HG03469 (cell line): Measurements from ENCODE around the gene NEURL2.
A peak's percentile ranks its signal among the peaks of the same experiment; 100 is the strongest.
"Not testable (repeated sequence)": the region's sequence is repeated elsewhere in the genome, so short reads cannot be mapped to it uniquely, and the experiment has no call there.

Experiments used
- ATAC-seq: cut with Tn5 transposase; IDR thresholded peaks from one replicate; pipeline ENCODE4 v1.9.1; 2021; ENCODE audit warnings: mild to moderate bottlenecking, moderate library complexity, moderate number of reproducible peaks; ENCODE audit not compliant: unreplicated experiment

NEURL2 gene, protein sequence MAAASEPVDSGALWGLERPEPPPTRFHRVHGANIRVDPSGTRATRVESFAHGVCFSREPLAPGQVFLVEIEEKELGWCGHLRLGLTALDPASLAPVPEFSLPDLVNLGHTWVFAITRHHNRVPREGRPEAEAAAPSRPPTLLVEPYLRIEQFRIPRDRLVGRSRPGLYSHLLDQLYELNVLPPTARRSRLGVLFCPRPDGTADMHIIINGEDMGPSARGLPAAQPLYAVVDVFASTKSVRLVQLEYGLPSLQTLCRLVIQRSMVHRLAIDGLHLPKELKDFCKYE

DNA sequence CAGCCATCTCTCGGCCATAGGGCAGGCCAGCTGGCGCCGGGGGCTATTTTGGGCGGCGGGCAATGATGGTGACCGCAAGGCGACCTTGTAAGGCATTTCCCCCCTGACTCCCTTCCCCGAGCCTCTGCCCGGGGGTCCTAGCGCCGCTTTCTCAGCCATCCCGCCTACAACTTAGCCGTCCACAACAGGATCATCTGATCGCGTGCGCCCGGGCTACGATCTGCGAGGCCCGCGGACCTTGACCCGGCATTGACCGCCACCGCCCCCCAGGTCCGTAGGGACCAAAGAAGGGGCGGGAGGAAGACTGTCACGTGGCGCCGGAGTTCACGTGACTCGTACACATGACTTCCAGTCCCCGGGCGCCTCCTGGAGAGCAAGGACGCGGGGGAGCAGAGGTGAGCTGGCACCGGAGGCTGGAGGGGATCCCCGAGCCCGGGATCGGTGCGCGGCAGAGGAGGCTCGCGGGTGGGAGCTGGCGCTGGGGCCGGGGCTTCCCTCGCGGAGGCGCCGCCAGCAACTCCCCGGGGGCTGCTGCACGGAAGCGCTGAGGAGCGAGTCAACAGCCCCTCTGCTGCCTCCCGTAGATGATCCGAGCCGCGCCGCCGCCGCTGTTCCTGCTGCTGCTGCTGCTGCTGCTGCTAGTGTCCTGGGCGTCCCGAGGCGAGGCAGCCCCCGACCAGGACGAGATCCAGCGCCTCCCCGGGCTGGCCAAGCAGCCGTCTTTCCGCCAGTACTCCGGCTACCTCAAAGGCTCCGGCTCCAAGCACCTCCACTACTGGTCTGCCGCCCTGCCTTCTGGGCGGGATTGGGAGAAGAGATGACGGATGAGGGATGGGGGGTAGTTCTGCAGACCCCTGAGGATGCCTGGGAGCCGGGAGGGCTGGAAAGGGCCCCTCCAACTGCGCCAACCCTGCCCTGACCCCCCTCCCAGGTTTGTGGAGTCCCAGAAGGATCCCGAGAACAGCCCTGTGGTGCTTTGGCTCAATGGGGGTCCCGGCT is at the start of gene NEURL2, which contains the start of gene CTSA:
NEURL2 (minus strand) TSS at position 224 of the 999 bp plus-strand sequence; CDS start at position 7, 217 bp downstream.
CTSA (plus strand) TSS at position 351 of the 999 bp plus-strand sequence; CDS start at position 585, 234 bp downstream.
- no peak for ATAC-seq

DNA sequence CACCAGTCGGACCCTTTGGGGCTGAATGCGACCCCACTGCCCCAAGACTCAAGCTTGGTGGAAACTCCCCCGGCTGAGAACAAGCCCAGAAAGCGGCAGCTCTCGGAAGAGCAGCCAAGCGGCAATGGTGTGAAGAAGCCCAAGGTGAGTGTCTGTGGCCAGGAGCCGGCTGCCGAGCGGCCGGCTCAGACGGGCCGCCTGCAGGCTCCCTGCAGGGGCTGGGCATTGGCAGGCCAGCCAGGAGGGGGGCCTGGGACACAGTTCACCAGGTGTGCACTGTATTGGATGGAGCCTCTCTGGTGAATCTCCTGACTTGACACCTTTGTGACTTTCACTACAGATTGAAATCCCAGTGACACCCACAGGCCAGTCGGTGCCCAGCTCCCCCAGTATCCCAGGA is 49.5 kb upstream of the NEURL2 start:
- ATAC-seq: no peak

DNA sequence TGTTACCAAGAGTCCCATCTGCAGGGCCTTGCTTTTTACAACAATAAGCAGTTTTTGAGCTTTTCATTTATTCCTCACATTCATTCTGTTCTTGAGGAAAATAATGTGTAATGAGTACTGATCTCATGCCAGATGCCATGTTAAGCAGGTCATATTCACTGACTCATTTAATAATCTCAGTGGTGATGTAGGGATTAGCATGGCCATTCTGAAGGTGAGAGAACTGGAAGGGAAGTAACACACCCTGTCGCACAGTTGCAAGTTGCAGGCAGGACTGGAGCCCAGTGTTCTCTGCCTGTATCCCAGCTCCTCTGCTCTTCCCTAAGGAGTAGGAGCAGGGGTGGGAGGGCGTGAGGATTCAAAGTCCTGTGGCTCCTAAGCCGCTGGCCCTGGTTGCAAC is 49.0 kb upstream of the NEURL2 start:
- no peak for ATAC-seq

DNA sequence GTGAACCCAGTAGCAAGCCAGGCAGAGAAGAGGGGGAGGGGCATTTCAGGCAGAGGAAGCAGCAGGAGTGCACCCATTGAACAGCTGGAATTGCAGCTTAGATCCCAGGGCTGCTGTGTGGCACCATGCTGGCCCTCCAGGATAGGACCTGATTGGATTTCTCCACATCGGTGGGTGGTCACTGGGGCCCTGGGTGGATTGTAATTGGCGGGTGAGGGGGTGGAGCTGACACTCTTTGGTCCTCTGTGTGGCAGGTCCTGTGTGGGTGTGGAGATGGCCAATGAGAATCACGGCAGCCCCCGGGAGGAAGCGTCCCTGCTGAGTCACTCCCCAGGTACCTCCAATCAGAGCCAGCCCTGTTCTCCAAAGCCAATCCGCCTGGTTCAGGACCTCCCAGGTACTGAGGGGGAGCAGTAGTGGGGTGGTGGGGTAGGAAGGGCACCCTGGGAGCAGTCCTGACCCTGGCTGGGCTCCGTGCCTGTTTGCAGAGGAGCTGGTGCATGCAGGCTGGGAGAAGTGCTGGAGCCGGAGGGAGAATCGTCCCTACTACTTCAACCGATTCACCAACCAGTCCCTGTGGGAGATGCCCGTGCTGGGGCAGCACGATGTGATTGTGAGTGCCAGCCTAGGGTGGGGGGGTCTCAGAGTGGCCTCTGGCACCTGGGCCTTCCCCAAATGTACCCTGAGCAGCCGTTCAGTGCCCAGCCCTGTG is 47.9 kb upstream of the NEURL2 start:
- ATAC-seq: no peak

DNA sequence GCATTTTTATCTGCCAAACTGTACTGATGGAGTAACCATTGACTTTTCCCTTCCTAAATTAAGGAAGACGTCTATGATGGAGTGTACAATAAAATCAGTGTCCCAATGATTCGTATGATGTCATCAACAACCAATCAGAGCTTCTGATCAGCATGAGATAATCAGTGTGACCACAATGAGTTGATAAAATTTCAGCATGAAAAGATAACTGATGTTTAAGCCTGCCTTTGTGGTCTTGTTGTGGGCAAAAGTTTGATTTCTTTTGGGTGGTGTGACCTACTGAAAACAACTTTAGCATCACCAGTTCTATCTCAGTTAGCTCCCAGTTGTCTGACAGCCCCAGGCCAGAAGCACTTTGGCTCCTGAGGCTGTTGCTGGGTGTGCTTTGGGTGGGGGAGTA is 46.8 kb upstream of the NEURL2 start:
- ATAC-seq: no peak

DNA sequence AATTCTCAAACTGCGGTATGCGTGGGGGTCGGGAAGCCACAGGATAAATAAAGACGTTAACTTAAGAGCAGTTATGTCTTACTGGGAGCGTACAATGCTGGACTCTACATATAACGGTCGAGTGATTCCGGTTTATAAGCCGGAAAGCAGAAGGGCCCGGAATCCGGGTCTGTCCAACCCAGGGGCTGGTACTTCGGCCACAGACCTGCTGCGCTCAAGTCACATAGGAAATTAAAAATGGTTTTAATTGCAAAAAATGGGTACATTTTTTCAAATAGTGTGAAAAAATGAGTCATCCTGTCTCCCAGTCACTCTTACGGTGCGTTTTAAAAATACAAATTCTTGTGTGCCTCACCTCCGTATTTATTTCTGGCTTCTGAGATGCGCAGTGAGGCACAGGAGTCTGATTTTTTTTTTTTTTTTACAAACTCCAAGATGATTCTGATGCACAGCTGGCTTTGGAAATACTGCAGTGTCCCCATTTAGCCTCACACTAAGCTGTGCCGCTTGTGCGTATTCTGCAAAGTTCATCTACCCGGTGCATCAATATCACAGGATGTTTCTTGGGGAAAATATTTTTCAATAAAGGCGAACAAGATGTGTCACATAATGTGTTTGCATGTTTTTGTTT is 44.5 kb upstream of the NEURL2 start:
- ATAC-seq: peak; percentile 0

DNA sequence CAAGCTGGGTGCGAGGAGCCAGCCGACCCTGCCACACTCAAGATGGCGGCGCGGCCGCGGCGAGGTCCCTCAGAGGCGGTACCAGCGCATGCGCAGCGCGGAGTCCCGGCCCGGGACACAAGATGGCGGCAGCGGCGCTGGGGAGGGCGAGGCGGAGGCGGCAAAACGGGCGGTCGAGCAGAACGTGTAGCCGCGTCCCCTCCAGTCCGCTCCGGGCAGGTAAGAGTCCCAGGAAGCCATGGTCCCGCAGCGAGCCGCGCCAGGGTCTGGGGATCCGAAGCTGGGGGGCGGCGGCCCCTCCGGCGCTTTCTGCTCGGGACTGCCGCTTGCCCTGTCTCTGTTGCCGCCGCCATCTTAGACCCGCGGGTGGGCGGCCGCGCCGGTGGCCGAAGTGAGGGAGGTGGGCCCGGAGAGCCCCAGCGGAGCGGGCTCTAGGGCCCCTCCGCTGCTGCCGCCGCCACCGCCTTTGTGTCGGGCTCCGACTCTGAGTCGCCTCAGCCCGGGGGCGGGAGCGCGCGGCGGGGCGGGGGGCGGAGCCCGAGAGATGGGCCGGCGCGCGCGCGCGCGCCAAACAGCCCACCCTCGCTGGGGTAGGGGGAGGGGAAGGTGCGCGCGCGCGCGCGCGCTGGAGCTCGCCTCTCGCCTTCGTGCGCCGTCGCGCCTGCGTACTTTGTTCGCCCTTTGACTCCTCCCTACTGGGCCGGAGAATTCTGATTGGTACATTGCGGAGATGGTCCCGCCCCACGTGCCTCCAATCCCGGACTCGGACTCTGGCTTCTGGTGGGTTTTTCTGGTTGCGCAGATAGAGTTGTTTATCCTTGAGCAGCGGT is 43.8 kb upstream of the NEURL2 start, which contains the start of gene PCIF1:
PCIF1 (plus strand) TSS at position 98 of the 830 bp plus-strand sequence. CDS start 4,317 bp downstream, outside the sequence.
- peak; percentile 58 for ATAC-seq

DNA sequence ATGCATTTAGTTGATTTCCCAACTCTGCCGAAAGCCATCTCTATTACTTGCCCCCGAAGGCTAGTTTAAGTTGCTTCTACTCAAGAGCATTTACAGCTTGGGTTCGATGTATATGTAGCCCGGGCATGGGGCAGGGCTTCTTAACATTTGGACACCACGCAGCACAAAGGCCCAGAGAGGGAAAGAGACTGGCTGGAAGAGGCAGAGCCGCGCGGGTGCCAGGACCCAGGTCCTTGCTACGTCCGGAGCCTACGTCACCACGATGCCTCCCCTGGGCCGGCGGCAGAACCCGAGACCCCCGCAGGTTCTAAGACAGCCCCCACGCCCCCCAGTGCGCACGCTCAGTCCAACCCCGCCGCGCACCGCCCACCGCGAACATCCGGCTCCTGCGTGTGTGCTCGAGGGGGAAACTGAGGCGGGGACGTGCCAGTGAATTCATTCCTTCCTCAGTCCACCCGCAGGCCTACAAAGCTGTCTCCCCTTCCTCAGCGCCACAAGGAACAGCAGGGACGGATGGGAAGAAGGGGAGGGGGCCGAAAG is 43.1 kb upstream of the NEURL2 start:
- ATAC-seq: no peak

DNA sequence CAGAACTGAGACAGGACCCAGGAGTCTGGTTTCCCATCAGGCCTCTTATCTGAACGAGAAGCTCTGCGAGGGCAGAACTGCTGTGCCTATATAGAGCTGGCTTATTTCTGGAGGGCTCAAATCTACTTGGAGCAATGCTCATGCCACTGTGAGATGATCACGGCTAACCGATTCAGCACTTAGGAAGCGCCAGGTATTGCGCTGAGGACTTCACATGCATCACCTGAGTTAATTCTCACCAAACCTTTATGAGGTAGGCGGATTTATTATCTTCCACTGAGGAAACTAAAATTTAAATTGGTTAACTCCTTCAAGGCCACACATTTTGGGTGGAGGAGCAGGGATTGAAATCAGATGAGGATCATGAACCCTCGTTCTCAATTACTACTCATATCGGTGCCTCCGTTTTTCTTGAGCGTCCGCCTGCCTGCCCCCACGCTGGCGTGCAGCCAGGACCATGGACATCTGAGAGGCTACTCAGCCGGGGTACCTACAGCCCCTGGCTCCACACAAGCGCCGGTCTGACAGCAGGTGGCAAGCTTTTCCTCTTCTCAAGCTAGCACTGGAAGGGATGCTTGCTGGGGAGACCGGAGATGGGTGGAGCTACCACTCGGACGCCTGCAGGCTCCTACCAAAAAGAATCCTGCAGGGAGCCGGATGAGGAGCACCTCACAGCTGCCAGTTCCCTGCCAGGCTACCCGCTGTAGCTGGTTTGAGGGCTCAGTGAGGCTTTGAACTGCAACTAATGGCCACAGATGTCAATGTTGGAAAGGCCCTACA is 42.4 kb upstream of the NEURL2 start:
- ATAC-seq: no peak

DNA sequence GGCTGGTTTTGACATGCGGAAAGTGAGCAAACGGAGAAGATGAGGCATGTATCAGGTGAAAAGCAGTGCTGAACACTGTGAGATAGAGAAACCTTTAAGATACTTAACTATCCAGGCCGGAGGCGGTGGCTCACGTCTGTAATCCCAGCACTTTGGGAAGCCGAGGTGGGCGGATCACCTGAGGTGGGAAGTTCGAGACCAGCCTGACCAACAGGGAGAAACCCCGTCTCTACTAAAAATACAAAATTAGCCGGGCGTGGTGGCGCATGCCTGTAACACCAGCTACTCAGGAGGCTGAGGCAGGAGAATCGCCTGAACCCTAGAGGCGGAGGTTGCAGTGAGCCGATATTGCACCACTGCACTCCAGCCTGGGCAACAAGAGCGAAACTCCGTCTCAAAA is 40.7 kb upstream of the NEURL2 start:
- not testable (repeated sequence) for ATAC-seq

DNA sequence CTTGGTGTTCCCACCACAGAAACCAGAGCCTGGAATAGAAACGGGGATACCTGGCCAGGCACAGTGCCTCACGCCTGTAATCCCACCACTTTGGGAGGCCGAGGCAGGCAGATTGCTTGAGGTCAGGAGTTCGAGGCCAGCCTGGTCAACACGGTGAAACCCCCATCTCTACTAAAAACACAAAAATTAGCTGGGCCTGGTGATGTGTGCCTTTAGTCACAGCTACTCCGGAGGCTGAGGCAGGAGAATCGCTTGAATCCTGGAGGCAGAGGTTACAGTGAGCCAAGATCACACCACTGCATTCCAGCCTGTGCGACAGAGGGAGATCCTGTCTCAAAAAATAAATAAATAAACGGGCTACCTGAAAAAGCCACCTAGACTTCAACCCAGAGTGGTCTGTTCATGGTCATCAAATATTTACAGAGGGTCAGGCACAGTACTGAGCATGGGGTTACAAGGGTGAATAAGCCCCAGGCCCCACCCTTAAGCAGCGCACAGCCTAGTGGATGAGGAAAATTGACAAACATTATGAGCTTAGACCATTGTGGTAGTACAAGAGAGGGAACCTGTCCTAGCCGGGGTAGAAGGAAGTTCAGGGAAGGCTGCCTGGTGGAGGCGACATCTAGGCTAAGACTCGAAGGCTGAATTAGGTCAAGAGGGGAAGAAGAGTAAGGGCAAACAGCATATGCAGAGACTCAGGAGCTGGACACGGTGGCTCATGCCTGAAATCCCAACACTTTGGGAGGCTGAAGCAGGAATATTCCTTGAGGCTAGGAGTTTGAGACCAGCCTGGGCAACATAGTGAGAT is 36.3 kb upstream of the NEURL2 start:
- no peak for ATAC-seq

DNA sequence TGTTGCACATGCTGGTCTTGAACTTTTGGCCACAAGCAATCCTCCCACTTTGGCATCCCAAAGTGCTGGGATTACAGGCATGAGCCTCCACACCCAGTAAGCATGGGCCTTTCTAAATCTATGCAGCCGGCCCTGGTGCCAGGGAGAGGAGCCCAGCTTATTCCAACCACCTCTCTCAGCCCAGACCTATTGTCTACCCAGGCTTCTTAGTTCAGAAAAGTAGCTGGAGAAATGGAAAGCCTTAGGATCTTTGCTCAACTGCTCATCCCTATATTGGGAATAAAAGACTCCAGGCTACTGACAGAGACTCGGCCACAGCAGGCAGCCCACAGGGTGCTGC is 35.7 kb upstream of the NEURL2 start:
- no peak for ATAC-seq

DNA sequence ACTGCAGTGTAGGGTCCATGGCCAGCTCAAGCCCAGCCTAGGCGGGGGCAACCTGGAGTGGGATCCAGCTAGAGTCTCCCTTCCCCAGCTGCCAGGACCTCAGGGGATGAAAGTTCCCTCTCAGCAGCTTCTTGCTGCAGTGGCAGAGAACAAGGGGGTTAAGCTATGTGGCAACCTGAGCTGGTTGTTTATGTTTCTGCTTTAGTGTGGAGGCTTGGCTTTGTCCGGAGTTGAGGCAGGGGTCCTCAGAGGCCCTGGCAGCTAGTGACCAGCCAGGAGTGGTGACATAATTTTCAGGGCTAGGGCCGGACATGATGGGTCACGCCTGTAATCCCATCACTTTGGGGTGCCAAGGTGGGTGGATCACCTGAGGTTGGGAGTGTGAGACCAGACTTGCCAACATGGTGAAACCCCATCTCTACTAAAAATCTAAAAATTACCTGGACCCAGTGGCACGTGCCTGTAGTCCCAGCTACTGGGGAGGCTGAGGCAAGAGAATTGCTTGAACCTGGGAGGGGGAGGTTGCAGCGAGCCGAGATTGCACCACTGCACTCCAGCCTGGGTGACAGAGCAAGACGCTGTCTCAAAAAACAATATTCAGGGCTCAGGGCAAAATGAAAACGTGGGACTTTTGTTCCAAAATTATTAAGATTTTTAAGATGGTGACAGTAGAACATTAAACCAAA is 35.0 kb upstream of the NEURL2 start:
- ATAC-seq: no peak

DNA sequence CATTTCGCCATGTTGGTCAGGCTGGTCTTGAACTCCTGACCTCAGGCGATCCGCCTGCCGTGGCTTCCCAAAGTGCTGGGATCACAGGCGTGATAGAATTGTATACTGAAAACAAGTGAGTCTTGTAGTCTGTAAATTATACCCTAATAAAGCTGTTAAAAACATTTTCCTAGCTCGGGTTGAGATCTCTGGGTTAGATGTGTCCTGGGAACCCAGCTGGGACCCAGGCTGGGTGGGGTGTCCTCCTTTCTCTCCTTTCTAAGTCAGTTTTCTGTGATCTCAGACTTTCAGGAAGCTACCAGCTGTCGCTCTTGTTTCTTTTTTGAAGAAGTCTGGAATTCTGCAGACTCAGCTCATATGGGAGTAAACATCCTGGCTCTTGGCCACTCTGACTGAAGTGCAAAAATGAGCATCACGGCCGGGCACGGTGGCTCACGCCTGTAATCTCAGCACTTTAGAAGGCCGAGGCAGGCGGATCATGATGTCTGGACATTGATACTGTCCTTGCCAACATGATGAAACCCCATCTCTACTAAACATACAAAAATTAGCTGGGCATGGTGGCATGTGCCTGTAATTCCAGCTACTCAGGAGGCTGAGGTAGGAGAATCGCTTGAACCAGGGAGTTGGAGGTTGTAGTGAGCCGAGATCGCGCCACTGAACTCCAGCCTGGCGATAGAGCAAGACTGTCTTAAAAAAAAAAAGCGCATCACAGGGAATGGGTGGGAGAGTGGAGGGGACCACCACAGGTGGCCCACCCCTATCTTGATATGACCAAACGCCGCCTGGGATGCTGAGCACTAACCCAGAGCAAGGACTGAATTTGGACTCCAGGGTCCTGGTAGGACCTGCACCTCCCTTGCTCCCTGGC is 33.6 kb upstream of the NEURL2 start:
- no peak for ATAC-seq

DNA sequence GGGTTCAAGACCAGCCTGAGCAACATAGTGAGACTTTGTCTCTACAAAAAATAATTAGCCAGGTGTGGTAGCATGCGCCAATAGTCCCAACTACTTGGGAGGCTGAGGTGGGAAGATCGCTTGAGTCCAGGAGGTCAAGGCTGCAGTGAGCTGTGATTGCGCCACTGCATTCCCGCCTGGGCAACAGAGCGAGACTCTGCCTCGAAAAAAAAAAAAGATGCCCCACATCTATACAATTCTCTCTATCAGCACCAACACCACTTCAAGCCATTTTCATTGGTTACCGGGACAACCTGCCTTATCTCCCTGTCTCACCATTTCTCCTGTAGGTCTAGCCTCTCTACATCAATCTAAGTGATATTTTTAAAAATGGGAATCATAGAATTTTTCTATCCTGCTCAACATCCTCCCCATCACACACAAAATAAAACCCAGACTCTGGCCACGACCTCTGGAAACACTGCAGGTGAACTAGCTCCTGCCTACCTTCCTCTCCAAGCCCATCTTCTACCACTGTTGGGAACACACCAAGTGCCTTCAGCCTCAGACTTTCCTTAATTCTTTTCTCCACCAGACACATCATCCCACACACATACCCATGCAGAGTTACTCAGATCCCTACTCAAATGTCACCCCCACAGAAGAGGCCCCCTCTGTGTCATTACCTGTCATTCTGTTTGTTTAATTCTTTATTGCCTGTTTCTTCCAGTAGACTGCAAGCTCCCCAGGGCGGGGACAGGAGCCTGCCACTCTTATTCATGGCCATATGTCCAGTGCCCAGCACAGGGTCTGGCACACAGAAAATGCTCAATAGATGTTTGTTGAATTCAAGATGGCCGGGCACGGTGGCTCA is 30.6 kb upstream of the NEURL2 start:
- ATAC-seq: no peak
